GM19463 (cell line): ENCODE results near the gene TLE4.

Experiments used
- ATAC-seq: cut with Tn5 transposase; IDR thresholded peaks from one replicate; pipeline ENCODE4 v1.9.1; 2021; ENCODE audit warnings: mild to moderate bottlenecking, moderate library complexity; ENCODE audit not compliant: unreplicated experiment

TLE4 gene

DNA sequence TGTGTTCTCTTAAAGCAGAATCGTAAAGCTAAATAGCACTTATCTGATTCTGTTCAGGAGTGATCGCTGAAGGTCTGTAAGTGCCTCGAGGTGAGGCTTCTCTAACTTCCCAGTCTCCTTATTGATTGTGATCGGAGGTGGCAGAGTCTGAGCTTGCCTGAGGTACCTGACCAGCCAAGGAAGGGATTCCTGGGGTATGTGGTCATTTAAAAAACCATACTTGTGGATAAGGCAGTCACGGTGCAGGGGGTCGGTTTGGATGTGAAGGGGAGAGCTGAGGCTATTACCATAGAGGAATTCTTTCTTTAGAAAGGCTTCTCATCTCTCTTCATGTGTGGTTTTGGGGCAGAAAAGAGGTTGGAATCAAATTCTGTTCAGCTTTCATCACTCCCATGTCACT, 193.7 kb downstream of the TLE4 start:
- ATAC-seq: no peak

DNA sequence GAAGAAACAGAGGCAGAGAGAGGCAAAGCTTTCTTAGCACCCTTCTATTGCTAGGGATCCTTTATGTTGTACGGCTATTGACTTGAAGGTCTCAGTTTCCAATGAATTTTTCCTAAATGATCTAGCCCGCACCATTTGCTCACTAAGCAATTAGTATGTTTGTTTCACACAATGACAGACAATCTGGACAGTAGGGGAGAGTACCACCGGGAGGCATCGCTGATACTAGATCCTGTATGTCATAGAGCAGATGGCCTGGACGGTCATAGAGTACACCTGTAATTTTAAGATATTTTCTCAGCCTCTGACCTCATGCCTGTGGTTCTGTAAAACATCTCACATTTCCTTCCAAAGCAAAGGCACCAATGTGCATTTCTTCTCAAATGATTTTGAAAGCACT, 194.3 kb downstream of the TLE4 start:
- ATAC-seq: no peak

DNA sequence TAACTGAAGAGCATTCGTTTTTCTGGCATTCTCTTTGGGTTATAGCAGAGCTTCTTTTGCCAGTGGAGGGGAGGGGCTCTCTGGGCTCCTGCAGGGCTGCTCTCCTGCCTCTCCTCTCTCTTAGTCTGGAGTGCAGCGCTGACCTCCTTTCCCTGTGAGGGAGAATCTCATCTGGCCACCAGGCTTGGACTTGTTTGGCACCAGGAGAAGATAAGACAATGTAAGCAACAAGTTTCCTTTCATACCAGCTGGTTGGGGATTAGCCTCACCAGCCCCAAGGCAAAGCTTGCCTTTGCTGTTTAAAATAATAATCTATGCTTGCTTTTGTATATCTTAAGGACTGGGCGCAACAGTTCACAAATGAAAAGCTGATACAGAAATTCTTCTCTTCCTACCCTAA, 196.4 kb downstream of the TLE4 start:
- ATAC-seq: no peak

DNA sequence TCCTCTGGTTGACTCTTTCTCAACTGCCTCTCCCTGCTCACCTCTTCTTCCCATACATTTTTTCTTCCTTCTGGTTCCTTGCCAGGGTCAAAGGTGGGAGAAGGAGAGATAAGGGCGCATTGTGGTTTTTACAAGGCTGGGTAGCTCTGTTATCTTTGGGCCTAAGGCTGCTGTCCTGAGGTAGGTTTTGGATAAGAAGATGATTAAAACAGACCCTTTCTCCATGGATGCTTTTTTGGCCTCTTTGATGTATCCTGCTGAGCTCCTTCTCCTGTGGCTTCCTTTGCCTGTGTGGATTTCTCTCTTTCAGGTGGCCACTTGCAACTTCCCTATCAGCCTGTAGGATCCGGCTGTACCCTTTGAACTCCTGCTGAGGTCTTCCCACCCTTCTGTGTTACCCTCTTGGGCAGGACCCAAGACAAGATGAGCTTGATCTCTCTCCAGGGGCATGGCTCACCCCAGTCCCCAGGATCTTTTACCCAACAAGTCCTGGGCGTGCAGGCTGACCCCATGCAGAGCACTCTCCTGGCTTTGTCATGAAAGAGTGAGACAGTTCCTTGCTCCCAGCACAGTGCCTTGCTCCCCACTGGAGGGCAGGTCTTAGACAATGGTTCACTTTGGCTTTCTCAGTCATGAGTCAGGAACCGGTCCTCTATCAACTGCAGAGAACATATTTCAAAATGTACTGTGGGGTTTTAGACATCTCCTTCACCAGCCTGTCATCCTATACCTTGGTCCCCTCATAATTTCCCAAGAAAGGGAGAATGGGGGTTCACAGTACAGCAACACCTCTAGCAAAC, 197.9 kb downstream of the TLE4 start:
- no peak for ATAC-seq

DNA sequence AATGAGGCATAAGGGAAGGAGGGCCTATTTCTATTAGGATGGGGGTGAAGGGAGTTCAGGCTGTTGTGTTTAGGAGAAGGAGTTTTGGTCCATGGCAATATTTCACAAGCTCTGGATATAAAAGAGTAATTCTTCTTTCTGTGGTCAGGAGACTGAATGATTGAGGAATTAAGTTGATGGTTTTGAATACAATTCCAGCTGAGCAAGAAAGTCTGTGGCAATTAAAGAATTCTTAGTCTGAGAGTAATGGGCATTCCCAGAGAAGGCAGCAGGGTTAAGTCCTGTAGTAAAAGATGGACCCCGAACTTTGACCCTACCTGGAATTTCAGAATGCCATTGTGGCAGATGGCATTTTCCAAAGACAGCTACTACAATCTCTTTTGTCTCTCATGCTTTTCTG, 202.6 kb downstream of the TLE4 start:
- no peak for ATAC-seq
